Measurements from ENCODE around the gene METTL1.
"Not testable (repeated sequence)": the region's sequence is repeated elsewhere in the genome, so short reads cannot be mapped to it uniquely, and the experiment has no call there.

The METTL1 gene

GRCh38 chr12:57780284-57780897, 8.5 kb upstream of the METTL1 start:
- no peak for DNase-seq
- H3K27me3 ChIP-seq (replicated peaks; ENCODE audit: control insufficient read depth, insufficient read depth, low read length, poor library complexity, severe bottlenecking) = no peaks in the 10 kb centered on the region
- H3K9me3 ChIP-seq (ENCODE audit: control insufficient read depth, low read length) = no peaks in the 10 kb centered on the region
- no peaks in the 10 kb centered on the region for H3K36me3 ChIP-seq (ENCODE audit: control insufficient read depth, insufficient read depth, low read length)
- H3K4me1 ChIP-seq (ENCODE audit: control insufficient read depth, insufficient read depth, low read length, poor library complexity, severe bottlenecking) = peaks cover 39% of the 10 kb centered on the region
- H3K4me3 ChIP-seq (ENCODE audit: insufficient read depth, low read depth, low read length, poor library complexity, severe bottlenecking) = no peak overlapping the region
- H3K27ac ChIP-seq (ENCODE audit: insufficient read depth, low read length, poor library complexity, severe bottlenecking) = peak overlapping the region; percentile 61

- H3K4me3 ChIP-seq (ENCODE audit: insufficient read depth, low read depth, low read length, poor library complexity, severe bottlenecking) = no peak overlapping the region
- peak overlapping the region; percentile 61 for H3K27ac ChIP-seq (ENCODE audit: insufficient read depth, low read length, poor library complexity, severe bottlenecking)
- H3K9me3 ChIP-seq (ENCODE audit: control insufficient read depth, low read length) = no peaks in the 10 kb centered on the region
- H3K27me3 ChIP-seq (replicated peaks; ENCODE audit: control insufficient read depth, insufficient read depth, low read length, poor library complexity, severe bottlenecking) = no peaks in the 10 kb centered on the region
- no peak for DNase-seq
- H3K4me1 ChIP-seq (ENCODE audit: control insufficient read depth, insufficient read depth, low read length, poor library complexity, severe bottlenecking) = peaks cover 39% of the 10 kb centered on the region
- H3K36me3 ChIP-seq (ENCODE audit: control insufficient read depth, insufficient read depth, low read length) = no peaks in the 10 kb centered on the region
Measured at GRCh38 chr12:57779736-57780135, 7.8 kb upstream of the METTL1 start.

DNA sequence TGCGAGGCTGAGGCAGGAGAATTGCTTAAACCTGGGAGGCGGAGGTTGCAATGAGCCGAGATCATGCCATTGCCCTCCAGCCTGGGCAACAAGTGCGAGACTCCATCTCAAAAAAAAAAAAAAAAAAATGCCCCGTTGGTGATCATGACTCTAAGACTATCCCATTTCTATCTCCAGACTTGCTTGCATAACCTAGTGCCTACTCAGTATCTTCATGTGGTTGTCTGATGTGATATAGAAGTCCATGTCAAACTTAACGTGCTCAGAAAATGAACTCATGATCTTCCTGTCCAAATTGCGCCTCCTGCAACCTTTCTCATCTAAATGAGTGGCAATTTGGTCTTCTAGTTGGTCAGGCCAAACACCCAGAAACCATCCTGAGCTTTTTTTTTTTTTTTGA, 6.0 kb upstream of the METTL1 start:
- no peaks in the 10 kb centered on the region for H3K36me3 ChIP-seq (ENCODE audit: control insufficient read depth, insufficient read depth, low read length)
- no peak overlapping the region for H3K27ac ChIP-seq (ENCODE audit: insufficient read depth, low read length, poor library complexity, severe bottlenecking)
- DNase-seq = no peak
- no peaks in the 10 kb centered on the region for H3K27me3 ChIP-seq (replicated peaks; ENCODE audit: control insufficient read depth, insufficient read depth, low read length, poor library complexity, severe bottlenecking)
- H3K4me1 ChIP-seq (ENCODE audit: control insufficient read depth, insufficient read depth, low read length, poor library complexity, severe bottlenecking) = peaks cover 30% of the 10 kb centered on the region
- no peak overlapping the region for H3K4me3 ChIP-seq (ENCODE audit: insufficient read depth, low read depth, low read length, poor library complexity, severe bottlenecking)
- no peaks in the 10 kb centered on the region for H3K9me3 ChIP-seq (ENCODE audit: control insufficient read depth, low read length)

- Histone ChIP-seq H3K9me3 (ENCODE audit: control insufficient read depth, low read length) (no peaks in the 10 kb centered on the region), H3K36me3 (ENCODE audit: control insufficient read depth, insufficient read depth, low read length) (no peaks in the 10 kb centered on the region), H3K4me1 (ENCODE audit: control insufficient read depth, insufficient read depth, low read length, poor library complexity, severe bottlenecking) (peaks cover 30% of the 10 kb centered on the region), H3K27me3 (replicated peaks; ENCODE audit: control insufficient read depth, insufficient read depth, low read length, poor library complexity, severe bottlenecking) (no peaks in the 10 kb centered on the region), H3K27ac (ENCODE audit: insufficient read depth, low read length, poor library complexity, severe bottlenecking) (no peak overlapping the region), H3K4me3 (ENCODE audit: insufficient read depth, low read depth, low read length, poor library complexity, severe bottlenecking) (no peak overlapping the region)
- DNase-seq = no peak
Measured at GRCh38 chr12:57777367-57777766, 5.5 kb upstream of the METTL1 start.

- H3K4me1 ChIP-seq (ENCODE audit: control insufficient read depth, insufficient read depth, low read length, poor library complexity, severe bottlenecking) = peaks cover 19% of the 10 kb centered on the region
- no peak overlapping the region for H3K27ac ChIP-seq (ENCODE audit: insufficient read depth, low read length, poor library complexity, severe bottlenecking)
- H3K9me3 ChIP-seq (ENCODE audit: control insufficient read depth, low read length) = no peaks in the 10 kb centered on the region
- H3K27me3 ChIP-seq (replicated peaks; ENCODE audit: control insufficient read depth, insufficient read depth, low read length, poor library complexity, severe bottlenecking) = no peaks in the 10 kb centered on the region
- DNase-seq = no peak
- no peak overlapping the region for H3K4me3 ChIP-seq (ENCODE audit: insufficient read depth, low read depth, low read length, poor library complexity, severe bottlenecking)
- no peaks in the 10 kb centered on the region for H3K36me3 ChIP-seq (ENCODE audit: control insufficient read depth, insufficient read depth, low read length)
Measured at GRCh38 chr12:57776247-57776587, 4.3 kb upstream of the METTL1 start.

DNA sequence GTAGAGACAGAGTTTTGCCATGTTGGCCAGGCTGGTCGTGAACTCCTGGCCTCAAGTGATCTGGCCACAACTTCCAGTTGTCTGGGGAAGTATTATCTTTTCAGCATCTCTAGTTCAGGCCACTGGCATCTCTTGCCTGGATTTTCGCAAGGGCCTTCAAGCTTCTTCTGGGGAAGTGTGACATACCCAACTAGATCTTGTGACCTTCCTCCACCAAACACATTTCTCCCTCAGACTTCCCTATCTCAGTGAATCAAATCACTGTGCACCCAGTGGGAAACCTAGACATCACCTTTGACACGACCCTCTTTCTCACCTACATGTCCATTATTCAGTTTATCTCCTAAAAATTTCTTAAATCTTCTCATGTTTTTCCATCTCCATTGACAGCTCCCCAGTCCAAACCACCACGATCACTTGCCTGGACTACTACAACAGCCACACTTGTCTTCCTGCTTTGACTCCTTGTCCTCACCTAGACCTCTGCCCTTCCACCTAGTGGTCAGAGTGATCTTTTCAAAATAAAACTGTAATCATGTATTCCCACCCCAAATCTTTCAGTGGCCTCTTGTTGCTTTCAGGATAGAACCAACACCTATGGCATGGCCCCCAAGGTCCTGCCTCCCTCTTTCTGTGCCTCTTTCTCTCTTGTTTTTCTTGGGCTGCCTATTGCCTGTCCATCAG, 3.8 kb upstream of the METTL1 start:
- peaks cover 13% of the 10 kb centered on the region for H3K4me1 ChIP-seq (ENCODE audit: control insufficient read depth, insufficient read depth, low read length, poor library complexity, severe bottlenecking)
- H3K27me3 ChIP-seq (replicated peaks; ENCODE audit: control insufficient read depth, insufficient read depth, low read length, poor library complexity, severe bottlenecking) = no peaks in the 10 kb centered on the region
- DNase-seq = no peak
- H3K9me3 ChIP-seq (ENCODE audit: control insufficient read depth, low read length) = no peaks in the 10 kb centered on the region
- no peak overlapping the region for H3K27ac ChIP-seq (ENCODE audit: insufficient read depth, low read length, poor library complexity, severe bottlenecking)
- H3K4me3 ChIP-seq (ENCODE audit: insufficient read depth, low read depth, low read length, poor library complexity, severe bottlenecking) = no peak overlapping the region
- no peaks in the 10 kb centered on the region for H3K36me3 ChIP-seq (ENCODE audit: control insufficient read depth, insufficient read depth, low read length)

- DNase-seq = no peak
- Histone ChIP-seq H3K27ac (ENCODE audit: insufficient read depth, low read length, poor library complexity, severe bottlenecking) (no peak overlapping the region), H3K4me1 (ENCODE audit: control insufficient read depth, insufficient read depth, low read length, poor library complexity, severe bottlenecking) (peaks cover 7% of the 10 kb centered on the region), H3K36me3 (ENCODE audit: control insufficient read depth, insufficient read depth, low read length) (no peaks in the 10 kb centered on the region), H3K27me3 (replicated peaks; ENCODE audit: control insufficient read depth, insufficient read depth, low read length, poor library complexity, severe bottlenecking) (no peaks in the 10 kb centered on the region), H3K4me3 (ENCODE audit: insufficient read depth, low read depth, low read length, poor library complexity, severe bottlenecking) (no peak overlapping the region), H3K9me3 (ENCODE audit: control insufficient read depth, low read length) (no peaks in the 10 kb centered on the region)
Measured at GRCh38 chr12:57775044-57775443, 3.1 kb upstream of the METTL1 start.

- not testable (repeated sequence) for H3K36me3 ChIP-seq (ENCODE audit: control insufficient read depth, insufficient read depth, low read length); H3K27me3 ChIP-seq (replicated peaks; ENCODE audit: control insufficient read depth, insufficient read depth, low read length, poor library complexity, severe bottlenecking); H3K27ac ChIP-seq (ENCODE audit: insufficient read depth, low read length, poor library complexity, severe bottlenecking); H3K4me1 ChIP-seq (ENCODE audit: control insufficient read depth, insufficient read depth, low read length, poor library complexity, severe bottlenecking); H3K9me3 ChIP-seq (ENCODE audit: control insufficient read depth, low read length); DNase-seq; H3K4me3 ChIP-seq (ENCODE audit: insufficient read depth, low read depth, low read length, poor library complexity, severe bottlenecking)
Measured at GRCh38 chr12:57774634-57775033, 2.7 kb upstream of the METTL1 start.

DNA sequence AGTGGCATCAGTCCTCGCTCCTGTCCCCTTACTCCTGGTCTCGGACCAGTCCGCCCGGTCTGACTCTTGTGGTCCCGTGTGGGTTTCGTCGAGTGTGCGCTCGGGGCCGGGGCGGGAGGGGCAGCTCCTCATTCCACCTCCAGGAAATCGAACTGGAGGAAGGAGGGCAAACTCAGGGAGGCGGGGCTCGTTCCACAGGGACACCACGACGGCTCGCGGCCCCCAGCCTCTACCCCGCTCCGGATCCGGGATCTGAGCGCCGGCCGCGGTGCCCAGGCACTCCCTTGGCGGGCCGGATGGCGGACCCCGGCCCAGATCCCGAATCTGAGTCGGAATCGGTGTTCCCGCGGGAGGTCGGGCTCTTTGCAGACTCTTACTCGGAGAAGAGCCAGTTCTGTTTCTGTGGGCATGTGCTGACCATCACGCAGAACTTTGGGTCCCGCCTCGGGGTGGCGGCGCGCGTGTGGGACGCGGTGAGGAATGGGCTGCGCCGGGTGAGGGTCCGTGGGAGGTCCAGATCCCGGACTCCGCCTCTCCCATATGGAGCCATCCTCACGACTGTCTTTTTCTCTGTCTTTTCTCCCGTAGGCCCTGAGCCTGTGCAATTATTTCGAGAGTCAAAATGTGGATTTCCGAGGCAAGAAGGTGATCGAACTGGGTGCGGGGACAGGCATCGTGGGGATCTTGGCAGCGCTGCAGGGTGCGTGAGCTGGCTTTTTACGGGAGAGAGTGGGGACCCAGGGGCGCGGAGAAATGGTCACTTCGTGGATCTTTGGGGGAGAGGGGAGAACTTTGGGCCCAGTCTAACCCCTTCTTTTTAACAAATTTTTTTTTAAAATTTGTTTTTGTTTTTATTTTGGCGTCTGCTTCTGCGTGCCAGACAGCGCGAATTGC, 771 bp upstream of the METTL1 start, which contains the start of gene EEF1AKMT3:
EEF1AKMT3 (plus strand) TSS at position 186 of the 894 bp plus-strand sequence; CDS start at position 297, 111 bp downstream.
- peaks cover 2% of the 10 kb centered on the region for H3K4me1 ChIP-seq (ENCODE audit: control insufficient read depth, insufficient read depth, low read length, poor library complexity, severe bottlenecking)
- peak within 1 kb of the TSS; percentile 76 for H3K27ac ChIP-seq (ENCODE audit: insufficient read depth, low read length, poor library complexity, severe bottlenecking)
- DNase-seq = no peak
- no peaks in the 10 kb centered on the region for H3K27me3 ChIP-seq (replicated peaks; ENCODE audit: control insufficient read depth, insufficient read depth, low read length, poor library complexity, severe bottlenecking)
- H3K9me3 ChIP-seq (ENCODE audit: control insufficient read depth, low read length) = no peaks in the 10 kb centered on the region
- peaks cover 3% of the 10 kb centered on the region for H3K36me3 ChIP-seq (ENCODE audit: control insufficient read depth, insufficient read depth, low read length)
- H3K4me3 ChIP-seq (ENCODE audit: insufficient read depth, low read depth, low read length, poor library complexity, severe bottlenecking) = peak within 1 kb of the TSS; percentile 75
